Upper lobe of left lung (tissue), 4 donors: ENCODE measurements around the gene ARHGEF17.

Experiments used
- CTCF ChIP-seq, 6 experiments: fragments of 450-650 bp in 4 of 6; fragments of 200-600 bp in 2 of 6; sonication (generic) in 2 of 6; IDR thresholded peaks; one replicate each; pipeline ENCODE4 v1.5.1; 2016 to 2019; ENCODE audit warnings: antibody characterized with exemption in 6 of 6
- EP300 ChIP-seq, 4 donors: sonication (generic); formaldehyde crosslinking; IDR thresholded peaks; one replicate each; pipeline ENCODE4 v1.5.1; 2017; ENCODE audit warnings: antibody characterized with exemption in 4 of 4, control low read depth in 2 of 4
- POLR2A ChIP-seq, 4 donors: fragments of 450-650 bp; IDR thresholded peaks; one replicate each; pipeline ENCODE4 v1.5.1; 2016 to 2017; ENCODE audit warnings: antibody characterized with exemption in 4 of 4, mild to moderate bottlenecking in 2 of 4
- POLR2AphosphoS5 ChIP-seq, 2 donors: sonication (generic); formaldehyde crosslinking; IDR thresholded peaks; one replicate each; pipeline ENCODE4 v1.5.1; 2017; ENCODE audit warnings: antibody characterized with exemption in 2 of 2

DNA sequence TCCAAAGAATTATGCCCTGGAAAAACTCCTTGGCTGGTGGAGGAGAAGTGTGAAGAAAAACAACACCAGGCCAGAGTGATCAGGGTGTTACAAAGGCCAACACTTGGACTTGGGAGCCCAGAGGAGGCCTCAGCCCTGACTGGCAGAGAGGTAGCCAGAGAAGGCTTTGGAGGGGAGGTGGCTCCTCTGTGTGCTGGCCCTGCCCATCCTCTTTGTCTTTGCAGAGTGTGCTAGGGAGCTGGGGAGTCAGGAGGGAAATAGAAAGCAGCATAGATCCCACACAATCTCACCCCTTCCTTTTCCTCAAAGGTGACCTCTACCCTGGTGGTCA lies 48.0 kb upstream of the ARHGEF17 start:
- no peak for TF ChIP-seq CTCF (IDR thresholded peaks at IDR 0.05)
- TF ChIP-seq POLR2A (IDR thresholded peaks at IDR 0.05): no peak
- TF ChIP-seq POLR2AphosphoS5 (IDR thresholded peaks at IDR 0.05): no peak
- TF ChIP-seq EP300 (IDR thresholded peaks at IDR 0.05): no peak
